ENCODE results near the gene LHX2. TPM values are rescaled to one million over a fixed set of nuclear protein-coding genes. Genes with fewer than 3 reads are reported as not detected.

The LHX2 gene, protein sequence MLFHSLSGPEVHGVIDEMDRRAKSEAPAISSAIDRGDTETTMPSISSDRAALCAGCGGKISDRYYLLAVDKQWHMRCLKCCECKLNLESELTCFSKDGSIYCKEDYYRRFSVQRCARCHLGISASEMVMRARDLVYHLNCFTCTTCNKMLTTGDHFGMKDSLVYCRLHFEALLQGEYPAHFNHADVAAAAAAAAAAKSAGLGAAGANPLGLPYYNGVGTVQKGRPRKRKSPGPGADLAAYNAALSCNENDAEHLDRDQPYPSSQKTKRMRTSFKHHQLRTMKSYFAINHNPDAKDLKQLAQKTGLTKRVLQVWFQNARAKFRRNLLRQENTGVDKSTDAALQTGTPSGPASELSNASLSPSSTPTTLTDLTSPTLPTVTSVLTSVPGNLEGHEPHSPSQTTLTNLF
- not detected for polyA plus RNA-seq (2012; ENCODE audit: insufficient read depth, insufficient read length, low read depth)

DNA sequence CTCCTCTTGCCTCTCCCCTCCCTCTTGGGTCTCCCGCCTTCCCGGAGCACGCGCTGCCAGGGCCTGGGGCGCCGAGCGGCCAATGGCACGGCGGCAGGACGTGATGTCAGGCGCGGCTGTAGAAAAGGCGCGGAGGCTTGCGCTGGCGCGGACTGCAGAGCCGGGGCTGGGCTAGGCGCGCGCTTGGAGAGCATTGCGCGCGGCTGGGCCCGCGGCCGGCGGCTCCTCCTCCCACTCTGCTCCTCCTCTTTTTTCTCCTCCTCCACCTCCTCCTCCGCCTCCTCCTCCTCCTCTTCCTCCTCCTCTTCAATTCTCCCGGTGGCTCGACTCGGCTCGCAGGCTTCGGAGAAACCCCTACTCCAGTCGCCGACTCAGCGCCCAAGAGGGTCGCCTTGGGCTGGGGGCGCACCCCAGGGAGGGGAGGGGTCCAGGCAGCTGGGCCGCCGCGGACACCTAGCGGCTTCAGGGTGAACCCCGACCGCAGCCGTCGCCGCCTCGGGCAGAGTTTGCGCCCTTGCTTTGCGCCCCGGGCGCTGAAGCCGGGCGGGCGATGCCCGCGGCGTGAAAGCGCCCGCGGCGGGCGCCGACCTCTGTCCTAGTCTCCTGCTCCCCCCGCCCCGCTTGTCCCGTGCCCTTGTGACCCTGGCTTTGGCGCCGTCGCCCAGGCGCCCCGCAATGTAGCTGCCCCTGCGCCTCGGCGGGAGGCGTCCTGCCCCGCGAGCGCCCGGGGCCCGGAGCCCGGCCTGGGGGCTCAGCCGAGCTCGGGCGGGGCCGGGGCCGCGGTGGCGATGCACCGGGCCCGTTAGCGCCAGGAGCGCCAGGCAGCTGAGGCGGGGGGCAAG, at the start of gene LHX2:
Gene LHX2, plus strand, starts transcription at position 309 of the 842 bp plus-strand sequence. CDS start 581 bp downstream, outside the sequence.
- Histone ChIP-seq H3K4me1 (no peaks in the 10 kb centered on the region), H3K36me3 (no peaks in the 10 kb centered on the region), H3K9me3 (peaks cover 4% of the 10 kb centered on the region; the same call in 1 of the 2 replicates), H3K27me3 (peaks cover 99% of the 10 kb centered on the region), H3K4me3 (ENCODE audit: low read depth, low read length) (no peak within 1 kb of the TSS)
- peak; percentile 74 for DNase-seq
- TF ChIP-seq, protein P1, sequence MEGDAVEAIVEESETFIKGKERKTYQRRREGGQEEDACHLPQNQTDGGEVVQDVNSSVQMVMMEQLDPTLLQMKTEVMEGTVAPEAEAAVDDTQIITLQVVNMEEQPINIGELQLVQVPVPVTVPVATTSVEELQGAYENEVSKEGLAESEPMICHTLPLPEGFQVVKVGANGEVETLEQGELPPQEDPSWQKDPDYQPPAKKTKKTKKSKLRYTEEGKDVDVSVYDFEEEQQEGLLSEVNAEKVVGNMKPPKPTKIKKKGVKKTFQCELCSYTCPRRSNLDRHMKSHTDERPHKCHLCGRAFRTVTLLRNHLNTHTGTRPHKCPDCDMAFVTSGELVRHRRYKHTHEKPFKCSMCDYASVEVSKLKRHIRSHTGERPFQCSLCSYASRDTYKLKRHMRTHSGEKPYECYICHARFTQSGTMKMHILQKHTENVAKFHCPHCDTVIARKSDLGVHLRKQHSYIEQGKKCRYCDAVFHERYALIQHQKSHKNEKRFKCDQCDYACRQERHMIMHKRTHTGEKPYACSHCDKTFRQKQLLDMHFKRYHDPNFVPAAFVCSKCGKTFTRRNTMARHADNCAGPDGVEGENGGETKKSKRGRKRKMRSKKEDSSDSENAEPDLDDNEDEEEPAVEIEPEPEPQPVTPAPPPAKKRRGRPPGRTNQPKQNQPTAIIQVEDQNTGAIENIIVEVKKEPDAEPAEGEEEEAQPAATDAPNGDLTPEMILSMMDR (IDR thresholded peaks at IDR 0.05; ENCODE audit: low read depth, low read length), result no peak

DNA sequence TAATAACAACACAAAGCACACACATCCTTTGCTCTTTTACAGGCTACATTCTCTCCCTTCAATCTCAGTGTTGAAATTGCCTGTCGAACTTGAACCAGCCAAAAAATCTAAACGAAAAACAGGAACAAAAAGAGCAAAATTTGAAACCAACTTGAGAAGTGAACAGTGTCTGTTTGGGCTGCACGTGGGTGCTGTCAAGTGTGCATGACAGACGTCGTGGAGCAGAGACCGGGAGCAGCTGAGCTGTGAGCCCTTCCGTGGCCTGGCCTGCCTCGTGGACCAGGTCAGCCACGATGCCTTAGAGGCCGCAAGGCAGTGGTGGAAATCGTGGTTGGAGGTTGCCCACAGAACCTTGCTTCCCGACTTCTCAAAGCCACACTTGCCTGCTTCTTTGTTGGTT, 46.8 kb upstream of the LHX2 start:
- H3K27me3 ChIP-seq, result no peaks in the 10 kb centered on the region; the same call in none of the 2 replicates
- no peaks in the 10 kb centered on the region for H3K9me3 ChIP-seq
- no peaks in the 10 kb centered on the region for H3K4me1 ChIP-seq
- no peaks in the 10 kb centered on the region for H3K36me3 ChIP-seq
- DNase-seq, result no peak
- TF ChIP-seq, protein P1 (IDR thresholded peaks at IDR 0.05; ENCODE audit: low read depth, low read length), result no peak
- no peak overlapping the region for H3K4me3 ChIP-seq (ENCODE audit: low read depth, low read length)

DNA sequence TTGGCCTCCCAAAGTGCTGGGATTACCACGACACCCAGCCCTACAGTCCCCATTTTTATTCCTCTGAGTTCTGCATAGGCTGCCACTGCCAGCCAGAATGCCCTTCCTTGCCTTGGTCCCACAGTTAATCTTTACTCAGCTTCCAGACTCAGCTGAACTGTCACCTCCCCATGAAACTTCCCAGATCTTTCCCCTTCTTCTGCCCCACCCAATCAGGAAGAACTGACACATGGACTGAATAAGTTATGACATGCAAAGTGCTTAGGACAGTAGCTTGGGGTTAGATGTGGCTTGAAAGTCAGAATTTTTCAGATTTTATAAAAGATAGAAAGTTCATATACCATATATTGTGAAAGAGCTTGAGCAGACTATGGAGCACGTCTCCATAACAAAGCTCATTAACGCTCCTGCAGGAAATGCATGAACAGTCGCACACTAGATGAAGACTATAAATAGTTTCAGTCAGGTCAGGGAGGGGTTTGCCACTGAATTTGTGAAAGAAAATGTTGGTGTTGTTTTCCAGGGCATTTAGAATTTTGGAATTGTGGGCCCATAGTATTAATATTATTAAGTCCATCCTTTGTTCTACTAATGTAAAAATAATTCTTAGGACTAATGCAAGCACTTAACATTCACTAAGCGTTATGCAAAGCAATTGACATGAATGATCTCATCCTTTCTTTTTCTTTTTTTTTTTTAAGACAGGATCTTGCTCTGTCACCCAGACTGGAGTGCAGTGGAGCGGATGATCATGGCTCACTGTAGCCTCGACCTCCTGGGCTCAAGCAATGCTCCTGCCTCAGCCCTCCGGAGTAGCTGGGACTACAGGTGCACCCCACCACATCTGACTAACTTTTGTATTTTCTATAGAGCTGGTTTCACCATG, 45.5 kb upstream of the LHX2 start:
- H3K4me1 ChIP-seq, result no peaks in the 10 kb centered on the region
- DNase-seq, result no peak
- TF ChIP-seq, protein P1 (IDR thresholded peaks at IDR 0.05; ENCODE audit: low read depth, low read length), result no peak
- no peak overlapping the region for H3K4me3 ChIP-seq (ENCODE audit: low read depth, low read length)
- no peaks in the 10 kb centered on the region for H3K9me3 ChIP-seq
- no peaks in the 10 kb centered on the region; the same call in none of the 2 replicates for H3K27me3 ChIP-seq
- H3K36me3 ChIP-seq, result no peaks in the 10 kb centered on the region

DNA sequence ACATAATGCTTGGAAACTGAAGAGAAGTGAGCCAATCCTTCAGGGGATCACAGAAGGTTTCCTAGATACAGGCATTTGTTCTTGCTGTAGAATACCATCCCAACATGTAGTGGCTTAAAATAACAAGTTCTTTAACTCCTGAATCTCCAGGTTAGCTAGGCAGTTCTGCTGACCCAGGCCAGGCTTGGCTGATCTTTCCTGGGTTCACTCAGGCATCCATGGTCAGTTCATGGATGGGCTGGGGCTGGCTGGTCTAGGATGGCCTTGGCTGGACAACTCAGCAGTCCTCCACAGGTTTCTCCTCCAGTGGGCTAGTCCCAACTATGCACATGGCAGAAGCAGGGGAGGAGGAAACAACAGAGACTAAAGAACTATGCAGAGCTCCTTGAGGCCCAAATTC, 44.2 kb upstream of the LHX2 start:
- no peaks in the 10 kb centered on the region for H3K36me3 ChIP-seq
- H3K27me3 ChIP-seq, result no peaks in the 10 kb centered on the region; the same call in none of the 2 replicates
- no peak overlapping the region for H3K4me3 ChIP-seq (ENCODE audit: low read depth, low read length)
- H3K4me1 ChIP-seq, result no peaks in the 10 kb centered on the region
- DNase-seq, result no peak
- TF ChIP-seq, protein P1 (IDR thresholded peaks at IDR 0.05; ENCODE audit: low read depth, low read length), result no peak
- H3K9me3 ChIP-seq, result no peaks in the 10 kb centered on the region

DNA sequence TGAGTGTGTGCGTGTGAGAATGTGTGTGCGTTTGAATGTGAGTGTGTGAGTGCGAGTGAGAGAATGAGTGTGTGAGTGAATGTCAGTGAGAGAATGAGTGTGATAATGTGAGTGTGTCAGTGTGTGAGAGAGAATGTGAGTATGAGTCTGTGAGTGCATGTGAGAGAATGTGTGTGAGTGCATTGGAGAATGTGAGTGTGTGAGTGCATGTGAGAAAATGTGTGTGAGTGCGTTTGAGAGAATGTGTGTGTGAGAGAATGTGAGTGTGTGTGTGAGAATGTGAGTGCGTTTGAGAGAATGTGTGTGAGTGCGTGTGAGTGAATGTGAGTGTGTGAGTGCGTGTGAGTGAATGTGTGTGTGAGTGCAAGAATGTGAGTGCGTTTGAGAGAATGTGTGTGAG, 39.0 kb upstream of the LHX2 start:
- Histone ChIP-seq H3K4me1 (no peaks in the 10 kb centered on the region), H3K9me3 (no peaks in the 10 kb centered on the region), H3K4me3 (ENCODE audit: low read depth, low read length) (no peak overlapping the region), H3K27me3 (no peaks in the 10 kb centered on the region; the same call in 1 of the 2 replicates), H3K36me3 (no peaks in the 10 kb centered on the region)
- TF ChIP-seq, protein P1 (IDR thresholded peaks at IDR 0.05; ENCODE audit: low read depth, low read length), result no peak
- DNase-seq, result no peak
